ENCODE measurements around the gene SLC2A4RG. TPM values are rescaled to one million over a fixed set of nuclear protein-coding genes. Genes with fewer than 3 reads are reported as not detected.

SLC2A4RG gene
- total RNA-seq, 1 experiment from 2014 or later, result 105 TPM

- H3K27me3 Mint-ChIP-seq (ENCODE audit: insufficient read depth, unreplicated experiment), result no peaks in the 10 kb centered on the region
- H3K4me1 Mint-ChIP-seq (ENCODE audit: insufficient read depth, unreplicated experiment), result no peaks in the 10 kb centered on the region
- peaks cover 25% of the 10 kb centered on the region for H3K36me3 Mint-ChIP-seq (ENCODE audit: insufficient read depth, unreplicated experiment)
- BruUV-seq (replicated peaks), result no TSS peak
- DNase-seq (ENCODE audit: unreplicated experiment), result no peak
- no peak for TF ChIP-seq CTCF (IDR thresholded peaks at IDR 0.05; ENCODE audit: unreplicated experiment)
- intact Hi-C loops (cut with micrococcal nuclease), result no loop called here
- CTCF ChIA-PET, result interaction anchor here (0.6 to 1.1 kb wide), 2 partner anchors 30 to 46 kb away, joined by 3 to 4 read pairs; no protein-coding TSS in a partner anchor
- no peak overlapping the region for H3K27ac Mint-ChIP-seq (ENCODE audit: low read depth, unreplicated experiment)
- POLR2A ChIA-PET, result interaction anchor here (0.6 to 1.0 kb wide), 3 partner anchors 8 to 50 kb away, joined by 3 to 11 read pairs (median 4); partner anchors contain the start of genes ARFRP1 and ZGPAT
- H3K9me3 Mint-ChIP-seq (ENCODE audit: unreplicated experiment), result no peaks in the 10 kb centered on the region
- no peak overlapping the region for H3K4me3 Mint-ChIP-seq (ENCODE audit: unreplicated experiment)
These were observed 2.5 kb upstream of the SLC2A4RG start for GRCh38 chr20:63736893-63737694.

- Mint-ChIP-seq H3K9me3 (ENCODE audit: unreplicated experiment) (no peaks in the 10 kb centered on the region), H3K27me3 (ENCODE audit: insufficient read depth, unreplicated experiment) (no peaks in the 10 kb centered on the region), H3K36me3 (ENCODE audit: insufficient read depth, unreplicated experiment) (peaks cover 25% of the 10 kb centered on the region), H3K27ac (ENCODE audit: low read depth, unreplicated experiment) (no peak overlapping the region), H3K4me1 (ENCODE audit: insufficient read depth, unreplicated experiment) (no peaks in the 10 kb centered on the region), H3K4me3 (ENCODE audit: unreplicated experiment) (no peak overlapping the region)
- TF ChIP-seq CTCF (IDR thresholded peaks at IDR 0.05; ENCODE audit: unreplicated experiment), result no peak
- DNase-seq (ENCODE audit: unreplicated experiment), result no peak
- BruUV-seq (replicated peaks), result no TSS peak
- ChIA-PET POLR2A (interaction anchor here (0.6 kb wide), 1 partner anchor 8 kb away, joined by 3 read pairs; no protein-coding TSS in a partner anchor), CTCF (no interaction called here)
- intact Hi-C loops (cut with micrococcal nuclease), result no loop called here
These were observed 2.0 kb upstream of the SLC2A4RG start for GRCh38 chr20:63737695-63737944.

- ChIA-PET POLR2A (interaction anchor here (1.4 to 3.6 kb wide), 2 partner anchors 27 to 31 kb away, joined by 4 to 79 read pairs; partner anchors contain the start of genes ARFRP1 and ZGPAT), CTCF (no interaction called here)
- TF ChIP-seq CTCF (IDR thresholded peaks at IDR 0.05; ENCODE audit: unreplicated experiment), result no peak
- Mint-ChIP-seq H3K27me3 (ENCODE audit: insufficient read depth, unreplicated experiment) (no peaks in the 10 kb centered on the region), H3K36me3 (ENCODE audit: insufficient read depth, unreplicated experiment) (peaks cover 25% of the 10 kb centered on the region), H3K27ac (ENCODE audit: low read depth, unreplicated experiment) (no peak overlapping the region), H3K4me3 (ENCODE audit: unreplicated experiment) (no peak overlapping the region), H3K9me3 (ENCODE audit: unreplicated experiment) (no peaks in the 10 kb centered on the region), H3K4me1 (ENCODE audit: insufficient read depth, unreplicated experiment) (no peaks in the 10 kb centered on the region)
- no peak for DNase-seq (ENCODE audit: unreplicated experiment)
- intact Hi-C loops (cut with micrococcal nuclease), result no loop called here
- no TSS peak for BruUV-seq (replicated peaks)
These were observed 1.5 kb upstream of the SLC2A4RG start for GRCh38 chr20:63737945-63738686.

- Mint-ChIP-seq H3K27me3 (ENCODE audit: insufficient read depth, unreplicated experiment) (no peaks in the 10 kb centered on the region), H3K4me1 (ENCODE audit: insufficient read depth, unreplicated experiment) (no peaks in the 10 kb centered on the region), H3K9me3 (ENCODE audit: unreplicated experiment) (no peaks in the 10 kb centered on the region), H3K36me3 (ENCODE audit: insufficient read depth, unreplicated experiment) (peaks cover 31% of the 10 kb centered on the region), H3K27ac (ENCODE audit: low read depth, unreplicated experiment) (no peak overlapping the region), H3K4me3 (ENCODE audit: unreplicated experiment) (no peak overlapping the region)
- intact Hi-C loops (cut with micrococcal nuclease), result no loop called here
- CTCF ChIA-PET, result interaction anchor here (0.6 kb wide), 1 partner anchor 82 kb away, joined by 6 read pairs; no protein-coding TSS in a partner anchor
- no TSS peak for BruUV-seq (replicated peaks)
- no peak for DNase-seq (ENCODE audit: unreplicated experiment)
- POLR2A ChIA-PET, result interaction anchor here (0.6 to 3.6 kb wide), 6 partner anchors 13 to 126 kb away, joined by 3 to 79 read pairs (median 4); partner anchors contain the start of genes ARFRP1, RTEL1 and ZGPAT
- no peak for TF ChIP-seq CTCF (IDR thresholded peaks at IDR 0.05; ENCODE audit: unreplicated experiment)
These were observed 868 bp upstream of the SLC2A4RG start for GRCh38 chr20:63738687-63739129.
